NCI-H1105 (cell line): ENCODE data around the gene LIMS2.

Source experiments
- DNase-seq: peaks from one replicate; lab custom pipeline; 2025; lab: John Stamatoyannopoulos, UW

Gene LIMS2

DNA sequence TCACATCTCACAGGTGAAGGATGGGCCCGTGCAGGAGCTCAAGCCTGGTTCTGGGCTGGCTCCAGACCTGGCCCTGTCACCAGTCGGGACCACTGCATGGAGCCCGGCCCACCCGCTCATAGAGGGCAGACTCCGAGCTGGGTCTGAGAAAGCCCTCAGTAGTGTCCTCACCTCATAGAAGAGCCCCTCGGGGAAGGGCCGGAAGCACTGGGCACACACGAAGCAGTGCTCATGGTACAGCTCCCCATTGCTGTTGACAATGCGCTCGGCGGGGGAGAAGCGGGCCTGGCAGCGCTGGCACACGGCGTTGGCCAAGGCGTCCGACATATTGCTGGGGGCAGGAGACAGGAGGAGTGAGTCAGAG is 18.1 kb downstream of the LIMS2 start:
- no peak for DNase-seq

DNA sequence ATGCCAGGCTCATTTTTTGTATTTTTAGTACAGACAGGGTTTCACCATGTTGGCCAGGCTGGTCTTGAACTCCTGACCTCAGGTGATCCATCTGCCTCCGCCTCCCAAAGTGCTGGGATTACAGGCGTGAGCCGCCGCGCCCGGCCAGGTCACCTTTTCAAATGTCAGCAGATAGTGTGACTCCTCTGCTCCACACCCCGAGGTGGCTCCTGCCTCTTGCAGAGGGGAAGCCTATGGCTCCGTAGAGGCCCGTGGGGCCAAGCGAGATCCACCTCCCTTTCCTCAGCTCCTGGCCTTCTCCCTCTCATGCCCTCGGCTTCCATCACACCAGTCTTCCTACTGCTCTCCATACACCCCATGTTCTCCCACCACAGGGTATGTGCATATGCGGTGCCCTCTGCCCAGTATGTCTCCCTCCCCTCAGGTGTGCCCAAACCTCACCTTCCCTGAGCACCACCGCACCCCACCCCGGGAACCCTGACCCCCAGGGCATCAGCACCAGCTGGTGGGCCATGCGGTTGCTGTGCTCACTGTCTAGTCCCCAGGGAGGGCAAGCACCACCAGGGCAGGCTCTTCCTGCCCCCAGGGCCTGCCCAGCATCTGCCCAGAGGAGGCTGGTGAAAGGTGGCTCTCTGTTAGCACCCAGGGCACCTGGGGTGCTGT is 18.6 kb downstream of the LIMS2 start:
- no peak for DNase-seq

GRCh38 chr2:127655209-127656073 is 19.9 kb downstream of the LIMS2 start:
- DNase-seq = no peak

DNA sequence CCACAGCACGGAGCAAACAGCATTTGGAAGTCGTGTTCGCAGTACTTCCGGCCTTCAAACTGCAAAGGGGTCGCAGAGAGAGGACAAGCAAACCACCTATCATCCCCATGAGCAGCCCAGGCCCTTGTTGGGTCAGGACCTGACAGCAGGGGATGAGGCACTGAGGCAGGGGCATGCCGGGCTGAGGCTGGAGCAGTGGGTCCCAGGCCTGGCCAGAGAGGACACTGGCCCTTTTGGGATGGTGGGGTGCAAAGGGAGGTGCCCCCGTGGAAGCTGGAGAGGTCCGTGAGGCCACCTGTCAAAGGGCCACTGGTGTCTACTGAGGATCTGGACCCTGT is 20.5 kb downstream of the LIMS2 start:
- DNase-seq = no peak

DNA sequence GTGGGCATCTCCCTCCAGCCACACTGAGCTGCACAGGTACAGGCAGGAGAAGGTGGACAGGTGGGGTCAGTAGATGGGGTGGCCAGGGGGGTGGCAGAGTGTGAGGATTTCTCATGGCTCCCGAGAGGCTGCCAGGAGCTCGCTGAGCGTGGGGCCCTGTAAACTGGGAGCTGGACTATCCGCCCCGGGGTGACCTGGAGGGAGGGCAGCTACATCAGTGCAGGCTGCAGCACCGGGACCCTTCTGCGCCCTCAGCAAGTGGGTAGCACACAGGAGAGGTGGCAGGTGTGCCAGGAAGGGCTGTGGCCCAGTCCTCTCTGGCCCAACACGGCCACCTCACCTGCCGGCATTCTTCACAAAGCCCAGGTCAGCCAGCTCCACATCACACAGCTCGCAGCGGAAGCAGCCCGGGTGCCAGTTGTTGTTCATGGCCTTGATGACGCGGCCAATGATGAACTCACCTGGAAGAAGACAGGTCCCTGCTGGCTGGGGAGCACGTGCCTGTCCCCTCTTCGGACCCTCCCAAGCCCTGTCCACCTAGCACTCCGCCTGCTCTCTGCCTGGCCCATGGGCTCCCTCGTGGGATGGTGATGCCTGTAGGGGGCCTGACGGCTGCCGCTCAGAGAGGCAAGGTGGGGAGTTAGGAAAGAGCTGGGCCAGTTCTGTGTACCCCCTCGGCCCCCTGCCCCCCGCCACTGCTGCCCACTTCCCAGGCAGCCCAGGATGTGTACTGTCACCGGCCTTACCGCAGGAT is 21.1 kb downstream of the LIMS2 start:
- DNase-seq = no peak

DNA sequence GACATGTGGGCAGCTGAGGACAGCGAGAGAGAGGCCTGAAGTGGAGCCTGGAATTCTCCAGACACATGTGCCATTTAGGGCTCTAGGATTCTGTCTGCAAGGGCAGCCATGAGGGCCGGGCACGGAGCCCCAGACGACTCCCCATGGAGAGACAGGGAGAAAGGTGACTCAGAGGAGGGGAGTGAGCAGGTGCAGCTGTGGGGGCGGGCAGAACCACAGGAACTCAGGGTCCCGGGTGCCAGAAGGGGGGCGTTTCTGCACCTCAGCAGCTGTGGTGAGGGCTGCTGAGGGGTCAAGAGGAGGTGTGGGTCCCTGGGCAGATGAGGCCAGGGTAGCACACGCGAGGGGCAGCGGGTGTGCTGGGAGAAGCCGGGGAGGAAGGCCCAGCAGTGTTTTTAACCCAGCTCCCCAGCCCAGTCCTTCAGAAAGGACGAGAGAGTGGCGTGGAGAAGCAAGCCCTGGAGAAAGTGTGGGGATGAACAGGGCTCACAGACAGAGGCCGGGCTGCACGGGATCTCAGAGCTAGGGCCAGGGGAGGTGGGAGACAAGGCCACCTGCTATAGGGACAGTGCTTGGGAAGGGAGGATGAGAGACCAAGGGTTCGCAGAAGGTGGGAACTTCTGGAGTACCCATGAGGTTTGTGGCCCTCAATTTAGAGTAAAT is 21.8 kb downstream of the LIMS2 start:
- DNase-seq = no peak

- no peak for DNase-seq
Observed at GRCh38 chr2:127652786-127653357, 22.5 kb downstream of the LIMS2 start.

DNA sequence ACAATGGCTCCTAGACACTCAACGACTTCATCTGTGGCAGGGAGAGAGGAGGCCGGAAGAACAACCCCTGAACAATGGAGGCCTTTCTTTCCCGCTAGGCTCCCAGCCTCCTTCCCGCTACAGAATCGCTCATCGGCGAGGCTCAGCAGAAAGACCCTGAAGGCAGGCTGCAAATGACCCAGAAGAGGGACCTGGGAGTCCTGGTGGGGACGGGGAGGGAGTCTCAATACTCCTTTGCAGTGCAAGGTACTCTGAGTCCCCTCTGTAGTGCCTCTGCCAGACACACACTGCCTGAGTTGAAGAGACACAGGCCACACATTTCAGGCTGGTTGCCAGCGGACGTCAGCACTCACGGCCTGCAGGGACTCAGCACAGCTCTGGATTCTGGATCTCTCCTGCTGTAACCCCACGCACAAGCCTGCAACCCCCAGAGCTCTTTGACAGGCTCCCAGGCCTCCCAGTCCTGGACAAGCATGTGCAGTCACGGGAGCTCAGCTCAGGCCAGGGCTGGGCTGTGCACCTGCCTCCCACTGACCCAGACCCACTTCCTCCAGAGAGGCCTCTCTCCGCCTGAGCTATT is 23.3 kb downstream of the LIMS2 start:
- no peak for DNase-seq

DNA sequence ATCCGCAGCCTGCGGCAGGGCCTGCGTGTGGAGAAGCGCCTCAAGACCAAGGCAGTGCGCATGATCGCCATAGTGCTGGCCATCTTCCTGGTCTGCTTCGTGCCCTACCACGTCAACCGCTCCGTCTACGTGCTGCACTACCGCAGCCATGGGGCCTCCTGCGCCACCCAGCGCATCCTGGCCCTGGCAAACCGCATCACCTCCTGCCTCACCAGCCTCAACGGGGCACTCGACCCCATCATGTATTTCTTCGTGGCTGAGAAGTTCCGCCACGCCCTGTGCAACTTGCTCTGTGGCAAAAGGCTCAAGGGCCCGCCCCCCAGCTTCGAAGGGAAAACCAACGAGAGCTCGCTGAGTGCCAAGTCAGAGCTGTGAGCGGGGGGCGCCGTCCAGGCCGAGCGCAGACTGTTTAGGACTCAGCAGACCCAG is 23.9 kb downstream of the LIMS2 start:
- DNase-seq = no peak

- DNase-seq = no peak
Observed at GRCh38 chr2:127650785-127651380, 24.4 kb downstream of the LIMS2 start.

- DNase-seq = no peak
Observed at GRCh38 chr2:127650041-127650784, 25.1 kb downstream of the LIMS2 start.

GRCh38 chr2:127649684-127650040 is 25.7 kb downstream of the LIMS2 start:
- DNase-seq = peak; percentile 60

DNA sequence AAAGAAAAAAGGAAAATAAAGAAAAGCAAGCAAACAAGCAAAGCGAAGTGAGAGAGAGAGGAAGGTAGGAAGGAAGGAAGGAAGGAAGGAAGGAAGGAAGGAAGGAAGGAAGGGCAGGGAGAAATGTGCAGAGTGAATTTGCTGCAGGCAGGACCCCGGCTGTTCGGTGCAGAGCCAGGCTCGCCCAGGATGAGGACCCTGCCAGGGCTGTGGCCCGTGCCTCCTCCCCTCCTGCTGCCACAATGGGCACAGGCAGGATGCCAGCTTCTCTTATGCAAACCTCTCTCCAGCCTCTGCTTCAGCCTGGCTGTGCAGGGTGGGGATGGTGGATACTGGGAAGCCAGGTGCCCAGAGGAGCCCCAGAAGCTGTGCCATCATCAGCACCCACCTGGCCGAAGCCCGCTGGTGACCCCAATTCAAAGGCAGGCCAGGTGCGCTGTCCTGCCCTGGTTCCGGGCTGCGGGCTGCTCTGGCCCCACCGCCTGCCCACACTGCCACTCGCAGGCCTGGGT is 26.2 kb downstream of the LIMS2 start:
- DNase-seq = no peak

- DNase-seq = no peak
Observed at GRCh38 chr2:127648321-127648720, 27.0 kb downstream of the LIMS2 start.

GRCh38 chr2:127647242-127648190 is 27.8 kb downstream of the LIMS2 start:
- no peak for DNase-seq

GRCh38 chr2:127646487-127647241 is 28.7 kb downstream of the LIMS2 start:
- no peak for DNase-seq

GRCh38 chr2:127645395-127646291 is 29.7 kb downstream of the LIMS2 start, which contains the start of gene GPR17:
Gene GPR17 (plus strand): TSS chr2:127646153. CDS start chr2:127650736, 4,583 bp downstream.
- no peak for DNase-seq
